Daoy (cell line): ENCODE results near the gene EFNA2. TPM values are rescaled to one million over a fixed set of nuclear protein-coding genes. Genes with fewer than 3 reads are reported as not detected.

Experiments
- DNase-seq: peaks from one replicate; pipeline ENCODE4 v3.0.0-alpha.2; 2015; ENCODE audit warnings: low read depth
- total RNA-seq: library from RNA; depleted of rRNA; stranded (reverse); fragments of >200 nt; shearing (Covaris generic); gene quantifications from 2 replicates; pipeline ENCODE4 v1.2.3, GENCODE V29; 2014

EFNA2 gene
- total RNA-seq, 1 experiment from 2014 or later = 0.17 TPM

DNA sequence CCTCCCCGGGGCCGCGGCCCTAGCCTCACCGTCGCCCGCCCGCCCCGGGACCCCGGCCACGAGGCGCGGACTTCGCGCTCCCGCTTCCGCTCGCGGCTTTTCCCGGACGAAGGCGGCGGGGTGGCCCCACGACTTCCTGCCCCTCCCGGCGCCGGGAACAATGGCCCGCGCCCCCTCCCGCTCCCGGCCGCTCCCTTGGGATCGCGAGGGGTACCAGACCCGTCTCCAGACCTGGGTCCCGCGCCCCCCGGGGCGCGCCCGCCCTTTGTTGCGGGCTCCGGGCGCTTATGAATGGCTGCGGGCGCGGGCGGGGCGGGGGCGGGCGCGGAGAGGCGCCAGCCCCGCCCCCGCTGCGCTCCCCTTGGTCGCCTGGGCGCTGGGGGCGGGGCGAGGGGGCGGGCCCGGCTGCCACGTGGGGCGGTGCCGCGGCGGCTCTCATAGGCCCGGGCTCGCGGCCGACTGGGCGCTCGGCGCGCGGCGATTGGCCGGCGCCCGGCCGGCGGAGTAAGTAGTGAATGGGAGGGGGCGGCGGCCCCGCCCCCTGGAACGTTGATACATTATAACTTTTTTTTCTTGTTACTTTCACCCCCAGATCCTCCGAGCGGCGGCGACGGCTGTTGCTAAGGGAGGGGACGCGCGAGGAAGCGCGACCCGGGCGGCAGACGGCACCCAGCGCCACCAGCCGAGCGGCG lies 36.2 kb upstream of the EFNA2 start:
- peak; percentile 98 for DNase-seq

DNA sequence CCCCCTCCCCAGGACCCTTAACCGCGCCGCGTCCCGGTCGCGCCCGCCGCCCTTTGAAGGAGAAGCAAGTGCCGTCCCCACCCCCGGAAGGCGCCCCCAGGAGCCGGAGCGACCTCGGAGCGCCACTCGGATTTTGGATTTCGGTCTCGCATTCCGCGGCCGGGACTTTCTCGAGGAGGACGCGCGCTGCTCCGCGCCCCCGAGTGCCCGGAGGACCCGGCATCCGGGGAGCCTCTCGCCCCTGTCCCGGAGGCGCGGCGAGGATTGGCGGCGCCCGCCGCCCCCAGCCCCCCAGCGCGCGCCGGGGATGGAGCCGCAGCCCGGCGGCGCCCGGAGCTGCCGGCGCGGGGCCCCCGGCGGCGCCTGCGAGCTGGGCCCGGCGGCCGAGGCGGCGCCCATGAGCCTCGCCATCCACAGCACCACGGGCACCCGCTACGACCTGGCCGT lies 35.7 kb upstream of the EFNA2 start:
- DNase-seq = no peak

GRCh38 chr19:1250437-1251260 lies 35.0 kb upstream of the EFNA2 start:
- DNase-seq = peak; percentile 61

DNA sequence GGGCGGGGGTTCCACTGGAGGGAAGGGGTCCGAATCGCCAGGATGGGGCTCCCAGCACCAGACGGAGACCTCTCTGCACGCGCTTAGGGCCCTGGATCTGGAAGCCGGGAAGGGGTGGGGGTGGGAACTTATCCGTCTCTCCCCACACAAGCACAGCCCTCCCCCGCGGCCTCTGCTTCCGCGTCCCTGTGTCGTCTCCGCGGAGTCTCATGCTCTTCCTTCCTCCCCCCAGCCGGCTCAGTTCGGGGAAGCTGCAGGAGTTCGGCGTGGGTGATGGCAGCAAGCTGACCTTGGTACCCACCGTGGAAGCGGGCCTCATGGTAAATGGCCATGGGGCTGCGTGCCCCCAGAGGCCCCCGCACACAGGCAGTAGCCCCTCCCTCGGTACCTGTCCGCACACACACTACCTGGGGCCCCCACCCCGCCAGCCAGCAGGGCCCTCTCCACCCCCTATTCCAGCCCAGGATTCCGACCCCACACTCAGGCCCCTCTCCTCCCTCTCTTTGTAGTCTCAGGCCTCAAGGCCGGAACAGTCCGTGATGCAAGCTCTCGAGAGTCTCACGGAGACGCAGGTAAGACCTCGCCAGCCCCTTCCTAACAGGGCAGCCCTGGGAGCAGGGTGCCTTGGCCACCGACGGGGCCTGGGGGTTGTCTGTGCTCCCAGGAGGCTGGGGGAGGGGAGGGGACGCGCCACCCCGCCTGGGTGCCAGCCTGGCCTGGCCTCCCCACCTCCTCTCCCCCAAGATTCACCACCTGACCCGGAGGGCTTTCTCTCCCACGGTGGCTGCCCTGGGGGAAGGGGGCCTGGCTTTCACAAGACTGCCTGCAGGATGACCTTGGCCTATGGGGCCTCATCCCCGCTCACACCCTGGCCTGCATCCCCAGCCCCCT lies 34.1 kb upstream of the EFNA2 start:
- DNase-seq = peak; percentile 82

- peak; percentile 97 for DNase-seq
These were observed 33.4 kb upstream of the EFNA2 start for GRCh38 chr19:1252221-1252820.

DNA sequence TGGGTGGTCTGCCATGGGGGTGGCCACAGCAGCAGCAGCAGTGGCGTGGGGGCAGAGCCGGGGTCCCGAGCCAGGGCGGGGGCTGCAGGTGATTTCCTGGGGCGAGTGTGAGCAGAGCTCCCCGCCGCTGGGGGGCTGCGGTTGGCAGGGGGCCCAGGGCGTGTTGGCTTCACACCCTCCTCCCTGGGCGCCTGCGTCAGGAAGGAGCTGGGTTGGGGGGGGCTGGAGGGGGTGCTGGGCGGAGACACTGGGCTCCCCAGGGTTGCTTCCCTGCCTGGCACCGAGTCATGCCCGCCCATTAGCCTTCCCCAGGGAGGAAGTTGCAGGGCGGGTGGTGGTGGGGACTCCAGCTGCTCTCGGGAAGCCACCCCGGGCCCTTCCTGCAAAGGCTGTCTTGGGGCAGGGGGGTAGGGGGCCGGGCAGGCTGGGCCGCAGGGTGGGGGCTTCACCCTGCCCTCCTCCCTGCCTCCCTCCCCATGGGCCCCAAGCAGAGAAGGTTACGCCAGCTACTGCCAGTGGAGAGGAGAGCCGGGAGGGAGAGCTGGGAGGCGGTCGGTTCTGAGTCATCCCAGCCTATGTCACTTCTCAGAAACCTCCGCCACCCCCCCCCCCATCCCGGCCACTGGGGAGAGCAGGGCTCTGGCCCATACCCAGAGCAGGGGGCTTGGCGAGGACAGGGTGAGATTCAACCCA lies 32.7 kb upstream of the EFNA2 start:
- peak; percentile 97 for DNase-seq

DNA sequence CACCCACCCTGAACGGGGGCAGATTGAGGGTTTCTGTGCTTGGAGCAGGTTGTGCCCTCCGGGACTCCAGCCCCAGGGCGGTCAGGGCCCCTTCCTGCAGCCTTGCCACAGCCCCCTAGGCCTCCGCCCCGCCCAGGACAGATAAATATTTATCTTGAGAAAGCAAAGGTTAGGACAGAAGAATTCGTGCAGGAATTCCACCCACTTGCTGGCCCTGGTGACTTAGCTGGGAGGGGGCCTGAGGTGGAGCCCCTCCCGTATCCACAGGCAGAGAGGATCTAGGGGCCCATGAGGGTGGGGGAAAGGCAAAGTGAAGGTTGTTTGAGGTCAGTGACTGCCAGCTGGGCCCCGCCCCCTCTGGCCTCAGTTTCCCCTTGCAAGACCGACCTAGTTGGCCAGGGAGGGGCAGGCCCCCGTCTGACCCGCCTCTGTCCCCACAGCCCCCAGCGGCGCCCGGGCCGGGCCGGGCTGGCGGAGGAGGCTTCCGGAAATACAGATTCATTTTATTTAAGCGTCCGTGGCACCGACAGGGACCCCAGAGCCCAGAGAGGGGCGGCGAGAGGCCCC lies 32.1 kb upstream of the EFNA2 start:
- DNase-seq = no peak

DNA sequence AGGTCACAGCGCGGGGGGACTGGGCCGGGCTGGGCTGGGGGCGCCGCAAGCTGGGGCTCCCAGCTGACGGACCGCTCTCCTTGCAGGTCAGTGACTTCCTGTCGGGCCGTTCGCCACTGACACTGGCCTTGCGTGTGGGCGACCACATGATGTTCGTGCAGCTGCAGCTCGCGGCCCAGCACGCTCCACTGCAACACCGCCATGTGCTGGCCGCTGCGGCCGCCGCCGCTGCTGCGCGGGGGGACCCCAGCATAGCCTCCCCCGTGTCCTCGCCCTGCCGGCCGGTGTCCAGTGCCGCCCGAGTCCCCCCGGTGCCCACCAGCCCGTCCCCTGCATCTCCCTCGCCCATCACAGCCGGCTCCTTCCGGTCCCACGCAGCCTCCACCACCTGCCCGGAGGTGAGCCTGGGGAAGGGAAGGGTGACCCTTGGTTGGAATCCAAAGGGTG lies 31.6 kb upstream of the EFNA2 start:
- DNase-seq = no peak

GRCh38 chr19:1254530-1255185 lies 31.0 kb upstream of the EFNA2 start:
- no peak for DNase-seq

- no peak for DNase-seq
These were observed 30.2 kb upstream of the EFNA2 start for GRCh38 chr19:1255186-1256161.

DNA sequence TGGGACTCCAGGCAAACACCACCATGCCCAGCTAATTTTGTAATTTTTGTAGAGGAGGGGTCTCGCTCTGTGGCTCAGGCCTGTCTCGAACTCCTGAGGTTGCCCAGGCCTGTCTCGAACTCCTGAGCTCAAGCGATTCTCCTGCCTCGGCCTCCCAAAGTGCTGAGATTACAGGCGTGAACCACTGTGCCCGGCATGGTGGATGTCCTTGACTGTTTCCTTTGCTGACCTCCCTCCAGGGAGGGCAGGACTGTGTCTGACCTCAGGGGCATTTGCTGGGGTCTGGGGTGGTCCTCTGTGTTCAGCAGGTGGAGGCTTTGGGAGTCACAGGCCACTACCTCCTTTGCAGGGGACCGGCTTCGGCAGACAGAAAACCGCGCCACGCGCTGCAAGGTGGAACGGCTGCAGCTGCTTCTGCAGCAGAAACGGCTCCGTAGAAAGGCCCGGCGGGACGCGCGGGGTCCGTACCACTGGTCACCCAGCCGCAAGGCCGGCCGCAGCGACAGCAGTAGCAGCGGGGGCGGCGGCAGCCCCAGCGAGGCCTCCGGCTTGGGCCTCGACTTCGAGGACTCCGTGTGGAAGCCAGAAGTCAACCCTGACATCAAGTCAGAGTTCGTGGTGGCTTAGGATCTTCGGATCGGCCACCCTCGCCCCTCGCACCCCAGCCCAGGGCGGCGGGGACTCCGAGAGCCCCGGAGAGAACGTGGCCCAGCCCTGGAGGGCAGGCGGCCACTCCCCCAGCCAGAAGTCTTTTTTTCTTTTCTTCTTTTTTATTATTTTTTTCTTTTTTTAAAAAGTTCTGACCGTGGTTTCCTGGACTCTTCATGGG lies 28.8 kb upstream of the EFNA2 start:
- no peak for DNase-seq

- DNase-seq = no peak
These were observed 28.1 kb upstream of the EFNA2 start for GRCh38 chr19:1257475-1258162.

DNA sequence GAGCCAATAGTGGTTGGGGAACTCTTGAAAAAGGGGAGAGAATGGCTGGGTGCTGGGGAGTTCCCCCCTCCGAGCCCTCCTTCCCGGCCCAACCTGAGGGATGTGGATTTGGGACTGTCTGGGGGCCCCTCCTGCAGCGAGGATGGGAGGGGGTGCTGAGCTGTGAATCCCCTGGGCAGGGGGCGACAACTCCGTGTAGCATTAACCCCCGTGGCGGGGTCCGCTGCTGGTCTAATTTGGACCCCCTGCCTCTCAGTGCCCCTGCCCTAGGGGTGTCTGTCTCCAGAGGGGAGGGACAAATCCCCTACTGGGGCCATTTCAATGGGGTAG lies 27.5 kb upstream of the EFNA2 start:
- no peak for DNase-seq

GRCh38 chr19:1258707-1259205 lies 26.9 kb upstream of the EFNA2 start:
- no peak for DNase-seq

- DNase-seq = peak; percentile 86
These were observed 26.3 kb upstream of the EFNA2 start for GRCh38 chr19:1259206-1259875.

- DNase-seq = peak; percentile 59
These were observed 25.6 kb upstream of the EFNA2 start for GRCh38 chr19:1259876-1260748.
